Endothelial cell of umbilical vein (primary cell): ENCODE results near the gene SETD2. TPM values are rescaled to one million over a fixed set of nuclear protein-coding genes. Genes with fewer than 3 reads are reported as not detected.
"Not testable (repeated sequence)": the region's sequence is repeated elsewhere in the genome, so short reads cannot be mapped to it uniquely, and the experiment has no call there.

ENCODE experiments used
- BruUV-seq: library from RNA; stranded (reverse); fragments of 400-500 nt; replicated peaks from 2 replicates; lab custom pipeline; 2021; lab: Mats Ljungman, UMichigan
- CTCF ChIA-PET: fragments of 300-600, 350-600 bp; sonication (Branson Sonifier 250); formaldehyde crosslinking; loops from one replicate; lab custom pipeline; 2021; ENCODE audit warnings: antibody characterized with exemption, inconsistent platforms; lab: Charles Lee
- POLR2A ChIA-PET: fragments of 300-600, 350-600 bp; sonication (Branson Sonifier 250); formaldehyde crosslinking; loops from one replicate; lab custom pipeline; 2021; ENCODE audit warnings: antibody characterized with exemption, inconsistent platforms; lab: Charles Lee
- DNase-seq: peaks from one replicate; pipeline ENCODE4 v3.0.0-alpha.2; 2011; ENCODE audit warnings: low read depth, low spot score
- FAIRE-seq: peaks from 2 replicates; lab custom pipeline; 2011; peaks lifted over from hg19 to GRCh38; lab: Jason Lieb, UNC
- H2AFZ ChIP-seq: 2 replicates; pipeline ENCODE4 v1.6.0; 2012; ENCODE audit warnings: low read depth, low read length, control low read depth, inconsistent platforms
- H3K27ac ChIP-seq: 2 replicates; pipeline ENCODE4 v1.5.1; 2011; ENCODE audit warnings: low read depth, mild to moderate bottlenecking, control low read depth, low read length, moderate library complexity; ENCODE audit not compliant: insufficient read depth
- H3K27me3 ChIP-seq, 2 experiments: 2 replicates each; pipeline versions ENCODE4 v1.6.0 to v1.6.1; 2011; ENCODE audit warnings: low read length in 2 of 2, mixed read lengths in 1 of 2; ENCODE audit not compliant: control insufficient read depth in 2 of 2, insufficient read depth in 2 of 2
- H3K36me3 ChIP-seq, 2 experiments: 2 replicates in 1 of 2; 3 replicates in 1 of 2; pipeline ENCODE4 v1.5.1; 2011; ENCODE audit warnings: low read length in 2 of 2, mild to moderate bottlenecking in 1 of 2, moderate library complexity in 1 of 2; ENCODE audit not compliant: control insufficient read depth in 2 of 2, insufficient read depth in 2 of 2; ENCODE audit errors: extremely low read depth in 1 of 2
- H3K4me1 ChIP-seq: 3 replicates; pipeline ENCODE4 v1.5.1; 2011; ENCODE audit warnings: mild to moderate bottlenecking, low read length; ENCODE audit not compliant: control insufficient read depth, insufficient read depth; ENCODE audit errors: extremely low read depth
- H3K4me2 ChIP-seq: 2 replicates; pipeline ENCODE4 v1.6.1; 2011; ENCODE audit warnings: low read length, control low read depth, mixed read lengths; ENCODE audit not compliant: insufficient read depth
- H3K4me3 ChIP-seq, 3 experiments: fragments of 200-600 bp in 1 of 3; sonication (generic), shearing (Covaris generic) in 1 of 3; replicated peaks in 1 of 3; 2 replicates each; pipeline ENCODE4 v1.5.1; 2011 to 2016; ENCODE audit warnings: control low read depth in 3 of 3, low read length in 3 of 3, mild to moderate bottlenecking in 2 of 3, inconsistent platforms in 1 of 3, low read depth in 1 of 3, moderate library complexity in 1 of 3; ENCODE audit not compliant: insufficient read depth in 1 of 3
- H3K79me2 ChIP-seq: 2 replicates; pipeline ENCODE4 v1.6.0; 2012; ENCODE audit warnings: low read length, inconsistent platforms; ENCODE audit not compliant: control insufficient read depth, insufficient read depth
- H3K9ac ChIP-seq: replicated peaks from 2 replicates; pipeline ENCODE3; 2011; ENCODE audit warnings: low read length, control low read depth; ENCODE audit not compliant: insufficient read depth; ENCODE audit errors: extremely low read depth
- H3K9me1 ChIP-seq: replicated peaks from 3 replicates; pipeline ENCODE4 v1.6.0; 2011; ENCODE audit warnings: mild to moderate bottlenecking, low read length; ENCODE audit not compliant: control insufficient read depth, insufficient read depth; ENCODE audit errors: extremely low read depth
- H3K9me3 ChIP-seq: replicated peaks from 2 replicates; pipeline ENCODE4 v1.5.1; 2012; ENCODE audit warnings: low read length, inconsistent platforms; ENCODE audit not compliant: control insufficient read depth, insufficient read depth
- H4K20me1 ChIP-seq: replicated peaks from 2 replicates; pipeline ENCODE3; 2011; ENCODE audit warnings: mild to moderate bottlenecking, low read length; ENCODE audit not compliant: control insufficient read depth, insufficient read depth; ENCODE audit errors: extremely low read depth
- CTCF ChIP-seq, 2 donors: IDR thresholded peaks; 1 replicate in 1 of 2; 2 replicates in 1 of 2; pipeline ENCODE4 v1.5.1; 2011; ENCODE audit warnings: low read length in 2 of 2, mild to moderate bottlenecking in 2 of 2, moderate library complexity in 2 of 2, control low read depth in 1 of 2, inconsistent platforms in 1 of 2, low read depth in 1 of 2; ENCODE audit not compliant: insufficient read depth in 1 of 2; ENCODE audit errors: extremely low read depth in 1 of 2
- EZH2 ChIP-seq: IDR thresholded peaks from 2 replicates; pipeline ENCODE4 v1.6.1; 2012; ENCODE audit warnings: borderline replicate concordance, low read depth, mild to moderate bottlenecking, moderate library complexity, low read length, inconsistent platforms; ENCODE audit not compliant: severe bottlenecking
- FOS ChIP-seq: IDR thresholded peaks from 2 replicates; pipeline ENCODE4 v1.6.1; 2011; ENCODE audit warnings: mild to moderate bottlenecking, low read length, moderate library complexity, borderline replicate concordance; ENCODE audit not compliant: insufficient read depth
- GATA2 ChIP-seq: IDR thresholded peaks from 2 replicates; pipeline ENCODE4 v1.7.0; 2011; ENCODE audit warnings: low read depth, mild to moderate bottlenecking, moderate library complexity, mixed read lengths, low read length; ENCODE audit not compliant: insufficient read length, insufficient read depth
- JUN ChIP-seq: IDR thresholded peaks from 2 replicates; pipeline ENCODE4 v1.6.1; 2011; ENCODE audit warnings: borderline replicate concordance, low read depth; ENCODE audit not compliant: insufficient read length, insufficient read depth
- MAX ChIP-seq: IDR thresholded peaks from 2 replicates; pipeline ENCODE4 v1.6.1; 2011; ENCODE audit not compliant: insufficient read depth, insufficient read length
- MYC ChIP-seq: IDR thresholded peaks from one replicate; pipeline ENCODE4 v1.6.1; 2011; ENCODE audit warnings: mild to moderate bottlenecking, low read depth, low read length
- POLR2A ChIP-seq: IDR thresholded peaks from 2 replicates; pipeline ENCODE4 v1.6.1; 2012; ENCODE audit warnings: low read depth, mild to moderate bottlenecking, control low read depth, low read length
- POLR2AphosphoS5 ChIP-seq: IDR thresholded peaks from 2 replicates; pipeline ENCODE4 v1.6.1; 2012; ENCODE audit warnings: low read depth, mild to moderate bottlenecking, control low read depth, low read length, moderate library complexity; ENCODE audit not compliant: insufficient read depth
- dilution Hi-C: fragments of 300-500 bp; cut with MboI; formaldehyde crosslinking; loops from one replicate; pipeline ENCODE4 v1.15.0; 2019; ENCODE audit warnings: low sequenced_read_pairs; ENCODE audit not compliant: extremely low pct_ligation_motif_present
- intact Hi-C: fragments of 100-400 bp; cut with micrococcal nuclease; formaldehyde crosslinking; loops from one replicate; pipeline ENCODE4 v1.10.0; 2022
- polyA plus RNA-seq, 4 experiments: library from polyadenylated mRNA; depleted of rRNA in 3 of 4; stranded (reverse) in 3 of 4; unstranded in 1 of 4; fragments of >200 nt; gene quantifications; 2 replicates each; pipeline versions ENCODE4 v1.2.1 to v1.2.3, GENCODE V29; 2011 to 2012; ENCODE audit warnings: missing spikeins in 1 of 4
- total RNA-seq: library from RNA; stranded (reverse); gene quantifications from 2 replicates; pipeline ENCODE4 v1.2.3, GENCODE V29; 2021

SETD2 gene
- total and polyA plus RNA-seq, 2 donors (not counting 3 experiments of a cell fraction or from before 2014, with no cell fraction given) = 13.7 to 41.4 TPM

- H3K4me2 ChIP-seq, H3K9me3 ChIP-seq, H3K36me3 ChIP-seq, H3K9ac ChIP-seq, DNase-seq, FAIRE-seq, dilution Hi-C loops, intact Hi-C loops, H2AFZ ChIP-seq, H3K4me1 ChIP-seq, POLR2A ChIA-PET, H3K27me3 ChIP-seq, H3K27ac ChIP-seq, H3K9me1 ChIP-seq, H3K4me3 ChIP-seq, BruUV-seq: not testable (repeated sequence)
- CTCF ChIA-PET = interaction anchor here (1.0 to 2.1 kb wide), 2 partner anchors 19 to 22 kb away, joined by 3 to 5 read pairs; no protein-coding TSS in a partner anchor
- H4K20me1 ChIP-seq = peaks cover 11% of the 10 kb centered on the region
- peaks cover 84% of the 10 kb centered on the region for H3K79me2 ChIP-seq
These were observed 23.4 kb downstream of the SETD2 start for GRCh38 chr3:47140553-47140952.

- CTCF ChIA-PET = interaction anchor here (1.4 kb wide), 1 partner anchor 15 kb away, joined by 3 read pairs; no protein-coding TSS in a partner anchor
- Histone ChIP-seq H3K27me3 (no peaks in the 10 kb centered on the region), H3K4me1 (peaks cover 5% of the 10 kb centered on the region), H3K4me2 (no peak overlapping the region), H3K36me3 (no peaks in the 10 kb centered on the region), H3K4me3 (no peak overlapping the region), H4K20me1 (peaks cover 4% of the 10 kb centered on the region), H3K9me1 (no peaks in the 10 kb centered on the region), H3K27ac (no peak overlapping the region), H3K9ac (no peak overlapping the region), H2AFZ (no peak overlapping the region), H3K9me3 (no peaks in the 10 kb centered on the region), H3K79me2 (peaks cover 83% of the 10 kb centered on the region)
- dilution Hi-C loops = no loop called here
- POLR2A ChIA-PET = no interaction called here
- intact Hi-C loops = no loop called here
- DNase-seq = no peak
- TF ChIP-seq MYC = no peak
- TF ChIP-seq CTCF (IDR thresholded peaks at IDR 0.05; ENCODE audit: extremely low read depth in 1 of 2, insufficient read depth in 1 of 2, low read depth in 1 of 2, low read length in 2 of 2) = no peak
- TF ChIP-seq EZH2 = no peak
- no peak for TF ChIP-seq GATA2
- TF ChIP-seq FOS = no peak
- no peak for TF ChIP-seq POLR2A
- no peak for TF ChIP-seq JUN
- no peak for TF ChIP-seq POLR2AphosphoS5
- TF ChIP-seq MAX = no peak
- BruUV-seq = no TSS peak
- FAIRE-seq = no peak
These were observed 29.6 kb downstream of the SETD2 start for GRCh38 chr3:47134311-47134710.
